Ishikawa (cell line): ENCODE measurements around the gene RNF10.

Source experiments
- EGR1 ChIP-seq: IDR thresholded peaks from 2 replicates; pipeline ENCODE4 v1.6.1; 2012
- NFIC ChIP-seq: IDR thresholded peaks from 2 replicates; pipeline ENCODE4 v1.6.1; 2012
- RAD21 ChIP-seq: IDR thresholded peaks from 2 replicates; pipeline ENCODE4 v1.6.1; 2012; ENCODE audit warnings: low read depth
- TCF12 ChIP-seq: IDR thresholded peaks from 2 replicates; pipeline ENCODE4 v1.6.1; 2012; ENCODE audit warnings: low read depth
- YY1 ChIP-seq: IDR thresholded peaks from 2 replicates; pipeline ENCODE4 v1.6.1; 2012; ENCODE audit warnings: low read depth

GRCh38 chr12:120592121-120593049 lies 58.2 kb downstream of the RNF10 start:
- no peak for TF ChIP-seq RAD21
- no peak for TF ChIP-seq TCF12
- TF ChIP-seq YY1, result no peak
- no peak for TF ChIP-seq NFIC
- no peak for TF ChIP-seq EGR1
